GM18520 (cell line): ENCODE data around the gene FAM3D.
A peak's percentile ranks its signal among the peaks of the same experiment; 100 is the strongest.
"Not testable (repeated sequence)": the region's sequence is repeated elsewhere in the genome, so short reads cannot be mapped to it uniquely, and the experiment has no call there.

Experiments
- ATAC-seq: cut with Tn5 transposase; IDR thresholded peaks from one replicate; pipeline ENCODE4 v1.9.1; 2021; ENCODE audit not compliant: unreplicated experiment

FAM3D gene

GRCh38 chr3:58666683-58667082, at the start of gene FAM3D:
Gene FAM3D, minus strand, starts transcription at chr3:58666774. Its CDS starts 11,211 bp downstream, at chr3:58655563.
- no peak for ATAC-seq

- no peak for ATAC-seq
These were observed 47.3 kb upstream of the FAM3D start for GRCh38 chr3:58713715-58714401.

GRCh38 chr3:58711871-58712270, 45.3 kb upstream of the FAM3D start:
- no peak for ATAC-seq

- ATAC-seq: not testable (repeated sequence)
These were observed 42.4 kb upstream of the FAM3D start for GRCh38 chr3:58708983-58709382.

- no peak for ATAC-seq
These were observed 41.7 kb upstream of the FAM3D start for GRCh38 chr3:58708116-58708791.

GRCh38 chr3:58707390-58707930, 40.9 kb upstream of the FAM3D start:
- ATAC-seq: no peak

GRCh38 chr3:58706395-58707167, 40.0 kb upstream of the FAM3D start:
- no peak for ATAC-seq

- ATAC-seq: no peak
These were observed 38.2 kb upstream of the FAM3D start for GRCh38 chr3:58704745-58705144.

- not testable (repeated sequence) for ATAC-seq
These were observed 37.7 kb upstream of the FAM3D start for GRCh38 chr3:58704304-58704703.

- ATAC-seq: no peak
These were observed 31.7 kb upstream of the FAM3D start for GRCh38 chr3:58698246-58698645.

GRCh38 chr3:58697561-58697960, 31.0 kb upstream of the FAM3D start:
- peak; percentile 67 for ATAC-seq

GRCh38 chr3:58696813-58697212, 30.2 kb upstream of the FAM3D start:
- not testable (repeated sequence) for ATAC-seq

GRCh38 chr3:58696093-58696492, 29.5 kb upstream of the FAM3D start:
- ATAC-seq: no peak

- not testable (repeated sequence) for ATAC-seq
These were observed 28.7 kb upstream of the FAM3D start for GRCh38 chr3:58695284-58695683.

- peak; percentile 54 for ATAC-seq
These were observed 27.6 kb upstream of the FAM3D start for GRCh38 chr3:58693940-58694850.

- ATAC-seq: no peak
These were observed 25.9 kb upstream of the FAM3D start for GRCh38 chr3:58692484-58692883.

- ATAC-seq: no peak
These were observed 25.4 kb upstream of the FAM3D start for GRCh38 chr3:58691997-58692396.

GRCh38 chr3:58690490-58690889, 23.9 kb upstream of the FAM3D start:
- no peak for ATAC-seq

- ATAC-seq: no peak
These were observed 22.0 kb upstream of the FAM3D start for GRCh38 chr3:58688574-58688973.

GRCh38 chr3:58686847-58687246, 20.3 kb upstream of the FAM3D start:
- ATAC-seq: no peak
